NCI-H128 (cell line): ENCODE measurements around the gene CUX1.

Source experiments
- DNase-seq: peaks from one replicate; lab custom pipeline; 2025; ENCODE audit not compliant: unreplicated experiment; lab: John Stamatoyannopoulos, UW

Gene CUX1, protein sequence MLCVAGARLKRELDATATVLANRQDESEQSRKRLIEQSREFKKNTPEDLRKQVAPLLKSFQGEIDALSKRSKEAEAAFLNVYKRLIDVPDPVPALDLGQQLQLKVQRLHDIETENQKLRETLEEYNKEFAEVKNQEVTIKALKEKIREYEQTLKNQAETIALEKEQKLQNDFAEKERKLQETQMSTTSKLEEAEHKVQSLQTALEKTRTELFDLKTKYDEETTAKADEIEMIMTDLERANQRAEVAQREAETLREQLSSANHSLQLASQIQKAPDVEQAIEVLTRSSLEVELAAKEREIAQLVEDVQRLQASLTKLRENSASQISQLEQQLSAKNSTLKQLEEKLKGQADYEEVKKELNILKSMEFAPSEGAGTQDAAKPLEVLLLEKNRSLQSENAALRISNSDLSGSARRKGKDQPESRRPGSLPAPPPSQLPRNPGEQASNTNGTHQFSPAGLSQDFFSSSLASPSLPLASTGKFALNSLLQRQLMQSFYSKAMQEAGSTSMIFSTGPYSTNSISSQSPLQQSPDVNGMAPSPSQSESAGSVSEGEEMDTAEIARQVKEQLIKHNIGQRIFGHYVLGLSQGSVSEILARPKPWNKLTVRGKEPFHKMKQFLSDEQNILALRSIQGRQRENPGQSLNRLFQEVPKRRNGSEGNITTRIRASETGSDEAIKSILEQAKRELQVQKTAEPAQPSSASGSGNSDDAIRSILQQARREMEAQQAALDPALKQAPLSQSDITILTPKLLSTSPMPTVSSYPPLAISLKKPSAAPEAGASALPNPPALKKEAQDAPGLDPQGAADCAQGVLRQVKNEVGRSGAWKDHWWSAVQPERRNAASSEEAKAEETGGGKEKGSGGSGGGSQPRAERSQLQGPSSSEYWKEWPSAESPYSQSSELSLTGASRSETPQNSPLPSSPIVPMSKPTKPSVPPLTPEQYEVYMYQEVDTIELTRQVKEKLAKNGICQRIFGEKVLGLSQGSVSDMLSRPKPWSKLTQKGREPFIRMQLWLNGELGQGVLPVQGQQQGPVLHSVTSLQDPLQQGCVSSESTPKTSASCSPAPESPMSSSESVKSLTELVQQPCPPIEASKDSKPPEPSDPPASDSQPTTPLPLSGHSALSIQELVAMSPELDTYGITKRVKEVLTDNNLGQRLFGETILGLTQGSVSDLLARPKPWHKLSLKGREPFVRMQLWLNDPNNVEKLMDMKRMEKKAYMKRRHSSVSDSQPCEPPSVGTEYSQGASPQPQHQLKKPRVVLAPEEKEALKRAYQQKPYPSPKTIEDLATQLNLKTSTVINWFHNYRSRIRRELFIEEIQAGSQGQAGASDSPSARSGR (N-terminal part only)

DNA sequence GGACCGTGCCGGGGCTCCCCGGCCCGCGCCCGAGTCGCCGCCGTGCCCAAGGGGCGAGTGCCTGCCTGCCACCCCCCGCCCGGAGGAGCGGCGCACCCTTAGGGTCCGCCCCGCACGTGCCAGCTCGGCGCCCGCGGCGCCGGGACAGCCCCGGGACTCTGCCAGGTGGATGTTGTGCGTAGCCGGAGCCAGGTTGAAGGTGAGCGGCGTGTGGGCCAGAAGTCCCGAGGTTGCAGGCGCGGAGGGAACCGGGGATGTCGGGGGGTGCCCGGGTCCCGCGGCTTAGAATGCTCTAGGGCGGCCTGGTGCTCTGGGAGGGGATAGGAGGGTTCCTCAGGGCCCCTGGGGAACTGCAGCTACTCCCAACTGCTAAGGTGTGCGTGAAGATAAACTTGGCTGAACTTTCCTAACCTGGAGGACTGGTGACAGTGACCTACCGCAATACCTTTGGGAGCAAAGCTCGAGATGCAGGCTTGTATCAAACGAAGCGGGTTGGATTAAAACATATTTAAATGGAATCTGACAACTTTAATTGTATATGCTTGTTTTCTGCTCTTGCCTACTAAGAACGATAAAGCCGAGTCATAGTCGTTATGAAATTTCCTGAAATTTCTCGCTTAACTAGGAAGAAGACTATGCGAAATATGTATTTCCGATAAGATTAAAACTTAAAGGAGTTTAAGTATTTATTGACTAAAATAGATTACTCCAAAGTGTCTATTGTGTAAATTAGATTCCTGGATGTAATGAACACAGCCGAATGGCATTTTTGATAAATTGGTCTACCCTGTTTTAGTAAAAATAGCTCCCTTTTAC is at the start of gene CUX1:
CUX1 (plus strand) TSS at position 156 of the 816 bp plus-strand sequence; CDS start at position 170, 14 bp downstream.
- no peak for DNase-seq

DNA sequence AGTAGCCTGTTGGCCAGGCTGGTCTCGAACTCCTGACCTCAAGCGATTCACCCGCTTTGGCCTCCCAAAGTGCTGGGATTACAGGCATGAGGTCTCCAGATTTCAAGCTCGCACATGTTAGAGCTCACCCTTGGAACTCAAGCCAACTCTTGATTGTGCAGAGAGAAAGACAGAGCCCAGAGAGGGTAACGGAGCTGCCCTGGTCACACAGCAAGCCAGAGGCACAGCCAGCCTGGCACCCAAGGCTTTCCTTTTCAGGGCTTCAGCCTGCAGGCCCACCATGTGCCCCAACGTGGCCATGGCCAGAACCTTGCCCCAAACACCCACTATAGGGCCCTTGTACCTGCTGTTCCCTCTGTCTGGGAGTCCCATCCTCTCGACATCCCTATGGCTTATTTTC is 49.1 kb upstream of the CUX1 start:
- no peak for DNase-seq

DNA sequence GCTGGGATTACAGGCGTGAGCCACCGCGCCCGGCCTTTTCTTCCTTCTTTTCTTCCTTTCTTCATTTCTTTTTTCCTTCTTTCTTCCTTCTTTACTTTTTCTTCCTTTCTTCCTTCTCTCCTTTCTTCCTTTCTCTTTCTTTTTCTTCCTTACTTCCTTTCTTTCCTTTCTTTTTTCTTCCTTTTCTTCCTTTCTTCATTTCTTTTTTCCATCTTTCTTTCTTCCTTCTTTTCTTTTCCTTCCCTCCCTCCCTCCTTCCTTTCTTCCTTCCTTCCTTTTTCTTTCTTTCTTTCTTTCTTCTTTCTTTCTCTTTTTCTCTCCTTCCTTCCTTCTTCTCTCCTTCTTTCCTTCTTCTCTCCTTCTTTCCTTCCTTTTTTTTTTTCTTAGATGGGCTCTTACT is 47.0 kb upstream of the CUX1 start:
- DNase-seq = no peak

DNA sequence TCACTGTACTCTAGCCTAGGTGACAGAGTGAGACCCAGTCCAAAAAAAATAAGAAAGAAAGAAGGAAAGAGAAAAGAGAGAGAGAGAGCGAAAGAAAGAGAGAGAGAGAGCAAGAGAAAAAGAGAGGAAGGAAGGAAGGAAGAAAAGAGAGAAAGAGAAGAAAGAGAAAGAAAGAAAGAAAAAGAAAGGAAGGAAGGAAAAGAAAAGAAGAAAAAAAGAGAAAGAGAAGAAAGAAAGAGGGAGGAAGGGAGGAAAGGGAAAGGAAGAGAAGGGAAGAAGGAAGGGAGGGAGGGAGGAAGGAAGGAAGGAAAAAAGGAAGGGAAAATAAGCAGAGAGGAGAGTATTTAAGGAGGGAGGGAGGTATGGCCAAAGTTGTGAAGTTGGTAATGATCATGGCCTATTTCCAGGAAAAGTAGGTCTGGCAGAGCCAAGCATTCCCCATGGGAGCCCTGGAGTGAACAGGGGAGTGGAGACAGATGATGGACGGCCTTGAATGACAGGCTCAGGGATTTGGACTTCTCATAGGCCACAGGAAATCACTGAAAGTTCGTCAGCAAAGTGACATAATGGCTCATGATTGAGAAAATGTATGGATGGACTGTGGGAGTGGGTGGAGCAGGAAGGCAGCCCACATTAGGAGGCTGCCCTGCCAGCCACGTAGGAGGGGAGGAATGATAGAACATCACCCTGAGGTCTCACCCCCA is 44.8 kb upstream of the CUX1 start:
- no peak for DNase-seq

DNA sequence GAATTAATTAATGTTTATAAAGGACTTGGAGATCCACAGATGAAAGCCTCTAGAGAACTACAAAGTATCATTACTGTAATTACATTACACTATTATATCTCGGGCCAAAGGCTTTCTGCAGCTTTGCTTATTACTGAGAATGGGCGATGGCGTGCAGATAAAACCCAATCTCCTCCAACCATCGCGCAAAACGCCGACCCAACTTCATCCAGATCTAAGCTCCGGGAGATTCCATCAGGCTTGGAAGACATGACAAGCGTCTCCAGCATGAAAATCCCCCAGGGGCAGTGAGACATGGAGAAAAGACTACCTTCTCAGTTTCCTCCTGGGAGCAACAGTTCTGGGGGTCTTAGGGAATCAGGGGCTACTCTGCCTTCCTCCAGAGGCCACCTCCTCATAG is 42.2 kb upstream of the CUX1 start:
- DNase-seq = no peak

DNA sequence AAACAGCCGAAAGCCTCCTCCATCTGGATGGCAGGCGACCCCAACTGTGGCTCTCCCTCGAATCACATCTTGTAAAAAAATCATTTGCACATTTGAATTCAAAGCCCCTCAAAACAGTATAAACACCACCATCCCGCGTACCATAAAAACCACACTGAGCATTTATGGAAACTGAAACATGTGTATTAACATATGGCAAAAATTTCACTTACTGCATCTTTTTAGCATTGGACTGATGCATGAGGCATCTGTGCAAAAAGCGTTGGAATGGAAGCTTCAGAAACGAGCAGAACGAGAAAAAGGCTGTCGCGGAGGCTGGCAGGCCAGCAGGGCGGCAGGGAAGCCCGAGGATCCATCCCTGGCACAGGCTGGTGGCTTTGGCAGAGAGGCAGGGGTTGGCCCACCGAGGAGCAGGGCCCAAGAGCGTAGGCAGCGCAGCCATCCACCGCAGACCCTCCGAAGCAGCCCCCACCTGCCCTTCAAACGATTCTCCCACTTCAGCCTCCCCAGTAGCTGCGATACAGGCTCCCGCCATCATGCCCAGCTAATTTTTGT is 39.3 kb upstream of the CUX1 start:
- DNase-seq = no peak

DNA sequence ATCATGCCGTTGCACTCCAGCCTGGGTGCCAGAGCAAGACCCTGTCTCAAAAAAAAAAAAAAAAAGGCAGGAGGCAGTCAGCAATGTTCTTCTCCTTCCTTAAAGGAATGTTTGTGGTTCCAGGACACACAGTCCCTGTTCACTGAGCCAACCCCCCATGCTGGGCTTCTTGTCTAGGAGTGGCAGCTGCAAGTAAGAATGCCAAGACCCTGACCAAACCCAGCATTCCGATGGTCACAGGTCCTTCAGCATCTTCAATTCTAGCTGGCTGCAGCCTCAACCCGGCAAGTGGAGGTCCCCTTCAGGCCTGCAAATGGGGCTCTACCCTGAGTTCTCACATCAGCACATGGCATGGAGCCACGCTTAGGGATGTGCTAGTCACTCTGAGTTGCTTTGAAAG is 38.2 kb upstream of the CUX1 start:
- no peak for DNase-seq

DNA sequence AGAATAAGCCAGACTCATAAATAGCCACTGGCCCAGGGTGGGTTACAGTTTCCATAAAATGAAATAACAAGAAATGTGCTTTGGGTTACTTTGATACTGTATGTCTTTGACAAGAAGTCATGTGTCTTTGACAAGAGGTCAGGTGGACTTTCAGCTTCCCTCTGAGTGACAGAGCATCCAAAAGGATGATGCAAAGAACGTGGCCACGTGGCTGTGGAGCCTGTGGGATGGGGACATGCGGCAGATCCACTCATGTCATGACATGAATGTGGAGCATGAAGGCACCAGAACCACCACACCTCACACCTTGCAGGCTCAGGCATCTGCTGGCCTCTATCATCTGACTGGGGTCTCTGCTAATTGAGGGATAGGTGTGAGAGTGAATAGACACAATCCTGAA is 37.1 kb upstream of the CUX1 start:
- DNase-seq = no peak

DNA sequence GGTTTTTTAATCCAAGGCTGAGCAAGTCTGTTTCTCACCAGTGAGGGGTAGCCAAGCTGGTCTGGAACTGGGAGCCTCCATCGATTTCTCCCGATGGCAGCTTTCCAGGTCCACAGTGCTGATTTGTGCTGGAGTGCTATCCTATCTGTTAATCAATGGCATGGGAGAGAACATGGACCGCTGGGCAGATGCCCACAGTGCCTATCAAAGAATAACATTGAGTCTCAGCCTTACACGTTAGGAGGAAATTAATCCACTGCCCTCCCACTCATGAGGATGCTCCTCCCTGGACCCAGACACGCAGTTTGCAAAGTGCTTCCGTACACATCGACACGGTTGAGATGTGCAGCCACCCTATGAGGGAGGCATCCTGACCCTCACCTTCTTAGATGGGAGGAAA is 36.0 kb upstream of the CUX1 start:
- no peak for DNase-seq

DNA sequence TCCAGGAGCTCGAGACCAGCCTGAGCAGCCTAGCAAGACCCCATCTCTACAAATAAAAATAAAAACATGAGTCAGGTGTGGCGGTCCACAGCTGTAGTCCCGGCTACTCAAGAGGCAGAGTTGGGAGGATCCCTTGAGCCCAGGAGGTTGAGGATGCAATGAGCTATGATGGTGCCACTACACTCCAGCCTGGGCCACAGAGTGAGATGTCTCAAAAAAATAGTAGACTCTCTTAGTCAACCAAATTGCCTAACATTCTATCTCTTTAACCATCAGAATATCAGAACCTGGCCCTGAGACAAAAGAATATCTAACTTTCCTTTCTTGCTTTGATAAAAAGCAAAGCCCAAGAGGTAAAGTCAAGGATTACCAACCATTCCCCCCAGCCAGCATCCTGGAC is 35.0 kb upstream of the CUX1 start:
- no peak for DNase-seq

DNA sequence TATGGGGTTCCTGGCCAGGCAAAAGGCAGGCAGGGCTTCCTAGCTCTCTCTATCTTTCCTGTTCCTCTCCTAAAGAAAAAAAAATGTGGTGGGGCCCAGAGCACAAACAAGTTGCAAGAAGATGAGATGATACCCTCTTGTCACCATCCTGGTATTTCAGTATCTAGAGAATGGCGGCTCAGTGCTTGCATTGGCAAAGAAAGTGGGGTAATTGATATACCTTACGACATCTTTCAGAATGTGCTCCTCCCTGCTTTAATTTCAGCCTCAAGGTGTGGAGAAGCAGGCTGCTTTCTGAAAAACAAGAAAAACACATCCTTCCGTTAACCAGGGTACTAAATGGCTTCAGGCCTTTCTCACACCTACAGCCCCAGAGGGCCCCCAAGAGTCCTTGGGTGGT is 34.5 kb upstream of the CUX1 start:
- no peak for DNase-seq

DNA sequence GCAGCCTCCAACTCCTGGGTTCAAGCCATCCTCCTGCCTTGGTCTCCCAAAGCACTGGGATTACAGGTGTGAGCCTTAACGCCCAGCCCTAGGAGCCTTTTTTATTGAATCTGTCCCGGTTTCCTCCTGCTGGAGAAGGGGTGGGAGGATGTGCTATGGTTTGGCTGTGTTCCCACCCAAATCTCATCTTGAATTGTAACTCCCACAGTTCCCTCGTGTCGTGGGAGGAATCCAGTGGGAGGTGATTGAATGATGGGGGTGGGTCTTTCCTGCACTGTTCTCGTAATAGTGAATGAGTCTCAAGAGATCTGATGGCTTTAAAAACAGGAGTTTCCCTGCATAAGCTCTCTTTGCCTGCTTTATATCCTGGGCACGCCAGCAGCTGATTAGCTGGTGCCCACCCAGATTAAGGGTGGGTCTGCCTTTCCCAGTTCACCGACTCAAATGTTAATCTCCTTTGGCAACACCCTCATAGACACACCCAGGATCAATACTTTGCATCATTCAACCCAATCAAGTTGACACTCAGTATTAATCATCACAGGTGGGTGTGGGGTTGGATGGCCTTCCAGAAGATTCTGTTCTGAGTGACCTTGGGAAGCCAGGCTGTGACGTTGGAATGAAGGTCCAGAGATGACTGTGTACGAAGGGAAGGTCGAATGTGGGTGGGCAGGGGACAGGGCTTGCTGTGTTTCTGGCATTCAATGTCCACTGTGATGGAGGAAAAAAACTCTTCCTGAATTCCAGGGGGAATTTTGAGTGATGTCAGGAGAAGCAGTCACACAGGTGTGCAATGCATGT is 33.8 kb upstream of the CUX1 start:
- DNase-seq = no peak

DNA sequence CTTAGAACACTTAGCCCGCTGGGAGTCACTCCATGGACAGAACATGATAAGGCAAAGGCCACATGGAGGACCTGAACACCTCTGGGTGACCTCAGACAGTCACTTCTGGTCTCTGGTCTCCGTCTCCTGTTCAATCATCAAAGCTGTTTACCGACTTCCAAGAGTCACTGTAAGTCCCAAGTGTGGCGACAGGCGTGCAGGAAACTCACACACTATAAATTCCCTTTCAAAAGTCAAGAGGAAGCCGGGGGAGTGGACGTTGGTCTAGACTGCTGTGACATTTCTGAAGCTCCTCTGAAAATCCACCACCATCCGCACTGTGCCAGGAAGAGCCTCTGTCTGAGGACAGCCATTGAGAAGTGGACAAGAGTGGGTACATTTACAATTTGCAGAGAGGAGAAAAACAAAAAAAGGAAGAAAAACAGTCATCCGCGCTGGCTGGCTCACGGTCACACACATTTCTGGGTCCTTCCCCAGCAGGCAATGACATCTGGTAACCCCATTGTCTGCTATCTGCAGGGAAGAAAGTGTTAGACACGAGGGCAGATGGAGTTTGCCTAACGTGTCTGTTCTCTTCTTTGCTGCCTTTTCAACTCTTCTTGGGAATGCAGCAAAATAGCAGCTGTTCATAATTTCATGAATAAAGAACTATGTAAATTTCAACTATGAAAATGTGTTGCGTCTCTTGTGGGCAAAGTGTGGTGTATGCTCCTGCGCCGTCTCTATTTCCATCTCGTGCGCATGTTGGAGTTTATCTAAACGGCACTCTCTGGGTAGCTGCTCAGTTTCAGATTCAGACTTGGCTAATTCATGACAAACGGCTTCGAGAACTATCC is 32.9 kb upstream of the CUX1 start:
- DNase-seq = no peak

DNA sequence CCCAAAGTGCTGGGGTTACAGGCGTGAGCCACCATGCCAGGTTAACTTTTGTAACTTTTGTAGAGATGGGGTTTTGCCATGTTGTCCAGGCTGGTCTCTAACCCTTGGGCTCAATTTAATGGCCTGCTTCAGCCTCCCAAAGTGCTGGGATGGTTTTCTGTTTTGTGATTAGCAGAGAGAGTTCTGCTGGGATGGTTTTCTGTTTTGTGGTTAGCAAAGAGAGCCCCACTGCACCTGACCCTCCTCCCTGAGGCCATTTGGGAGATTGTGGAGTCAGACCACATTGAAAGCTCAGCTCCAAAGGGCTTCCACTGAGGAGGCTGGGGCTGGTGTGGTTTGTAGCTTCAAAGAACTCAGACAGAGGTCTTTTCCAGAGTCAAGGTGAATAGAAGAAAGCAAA is 29.6 kb upstream of the CUX1 start:
- no peak for DNase-seq

DNA sequence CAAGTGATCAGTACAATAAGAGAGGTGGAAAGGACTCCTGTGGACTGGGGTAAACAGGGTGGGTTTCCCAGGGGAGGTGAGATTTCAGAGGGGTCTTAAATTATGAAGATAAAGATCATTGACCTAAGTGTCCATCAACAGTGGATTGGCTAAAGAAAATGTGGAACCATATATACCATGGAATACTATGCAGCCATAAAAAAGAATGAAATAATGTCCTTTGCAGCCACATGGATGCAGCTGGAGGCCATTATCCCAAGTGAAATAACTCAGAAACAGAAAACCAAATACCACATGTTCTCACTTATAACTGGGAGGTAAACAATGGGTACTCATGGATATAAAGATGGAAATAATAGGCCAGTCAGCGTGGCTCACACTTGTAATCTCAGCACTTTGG is 28.9 kb upstream of the CUX1 start:
- DNase-seq = no peak

DNA sequence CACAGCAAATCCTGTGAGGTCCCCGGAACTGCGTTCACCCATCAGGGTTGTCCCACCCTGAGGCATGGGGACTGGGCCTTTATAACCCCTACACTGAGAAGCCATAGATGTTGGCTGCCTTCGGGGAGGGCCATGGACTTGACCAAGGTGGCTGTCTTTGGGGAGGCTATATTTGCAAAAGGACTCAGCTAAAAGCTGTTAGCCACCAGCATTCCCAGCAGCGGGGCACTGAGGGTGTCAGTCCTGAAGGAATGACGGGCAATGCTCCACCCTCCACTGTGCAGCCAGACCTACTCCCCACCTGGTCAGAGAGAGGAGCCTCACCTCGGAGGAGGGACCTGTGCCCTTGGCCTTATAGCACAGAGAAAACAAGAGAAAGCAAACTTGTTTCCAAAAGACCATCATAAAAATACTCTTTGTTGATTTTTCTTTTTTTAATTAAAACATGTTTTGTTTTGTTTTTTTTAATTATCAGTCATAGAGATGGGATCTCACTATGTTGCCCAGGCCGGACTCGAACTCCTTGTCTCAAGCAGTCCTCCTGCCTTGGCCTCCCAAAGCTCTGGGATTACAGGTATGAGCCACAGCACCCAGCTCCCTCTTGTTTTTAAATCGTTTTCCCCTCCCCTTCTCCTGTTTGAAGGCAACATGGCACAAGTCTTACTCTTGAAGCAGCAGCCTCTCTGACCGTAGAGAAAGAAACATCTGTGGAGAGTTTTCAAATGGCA is 26.7 kb upstream of the CUX1 start:
- no peak for DNase-seq

DNA sequence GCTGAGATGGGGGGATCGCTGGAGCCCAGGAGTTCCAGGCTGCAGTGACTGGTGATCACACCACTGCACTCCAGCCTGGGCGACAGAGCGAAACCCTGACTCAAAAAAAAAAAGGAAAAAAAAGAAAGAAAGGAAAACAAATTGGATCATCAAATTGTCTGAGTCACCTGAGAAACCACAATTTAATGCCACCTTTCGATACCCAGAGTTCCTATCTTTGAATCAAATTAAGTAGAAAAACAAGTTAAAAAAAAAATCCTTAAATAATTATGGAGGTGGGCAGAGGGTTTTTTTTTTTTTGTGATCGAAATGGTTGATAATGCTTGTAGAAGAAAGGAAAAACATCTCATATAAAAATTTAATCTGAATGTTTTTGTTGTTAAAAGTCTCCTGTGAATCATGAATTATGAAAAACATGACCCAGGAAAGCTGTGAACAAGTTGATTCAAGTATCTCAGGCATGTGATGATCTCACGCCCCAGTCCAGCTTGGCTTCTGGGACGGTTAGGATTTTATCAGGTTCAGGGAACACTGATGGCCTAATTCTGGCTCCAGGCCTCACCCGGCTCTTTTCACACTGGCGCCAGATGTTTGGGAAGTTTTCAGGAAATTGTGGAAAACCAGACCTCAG is 25.3 kb upstream of the CUX1 start:
- DNase-seq = no peak
